Adipose tissue (tissue), 3 donors: ENCODE results near the gene ALDH1A1. TPM values are rescaled to one million over a fixed set of nuclear protein-coding genes. Genes with fewer than 3 reads are reported as not detected.
"Not testable (repeated sequence)": the region's sequence is repeated elsewhere in the genome, so short reads cannot be mapped to it uniquely, and the experiment has no call there.

Experiments
- H3K27ac ChIP-seq: one replicate; pipeline ENCODE4 v1.5.1; 2013; ENCODE audit warnings: low read depth, low read length
- WGBS, 3 donors: extraction: QIAGEN DNeasy Blood & Tissue Kit; methylation state at CpG; one replicate each; pipeline ENCODE4 v1.1.7; 2013; 5-methylcytosine and 5-hydroxymethylcytosine counted together
- polyA plus RNA-seq, 3 donors: library from polyadenylated mRNA; stranded (reverse); fragments of 200-250 nt; gene quantifications; one replicate each; pipeline ENCODE4 v1.2.3, GENCODE V29; 2013
- donor health status: healthy with polysubstance abuse.
- donor health status: Bipolar disorder and iron deficiency.
- donor health status: healthy.

ALDH1A1 gene
- polyA plus RNA-seq, 3 donors = 69.0 to 182 (median 115) TPM

DNA sequence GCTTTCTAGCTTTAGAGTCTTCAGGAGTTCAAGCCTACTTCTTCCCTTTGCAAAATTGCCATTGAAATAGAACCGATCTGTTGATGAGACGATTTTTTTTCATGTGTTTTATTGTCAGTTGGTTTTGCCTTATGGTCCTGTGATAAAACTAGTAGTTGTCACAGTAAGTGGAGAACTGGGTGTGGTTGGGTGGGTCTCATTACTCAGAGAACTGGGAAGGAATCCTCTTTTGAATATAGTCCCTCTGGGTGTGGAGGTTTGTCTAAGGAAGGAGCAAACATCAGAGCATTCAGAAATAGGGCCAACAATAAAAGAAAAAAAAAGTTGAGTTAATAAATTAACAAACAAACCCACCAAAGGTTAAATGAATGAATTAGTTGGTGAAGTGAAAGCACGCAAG is 69.0 kb downstream of the ALDH1A1 start:
- 80 to 95% (median 88%) methylated on average over 3 of the region's 3 CpGs for WGBS, 3 donors
- H3K27ac ChIP-seq = no peak overlapping the region

GRCh38 chr9:72882117-72882775 is 70.6 kb downstream of the ALDH1A1 start:
- no peak overlapping the region for H3K27ac ChIP-seq
- 82 to 92% (median 91%) methylated on average over 6 of the region's 6 CpGs for WGBS, 3 donors

GRCh38 chr9:72880821-72881220 is 72.0 kb downstream of the ALDH1A1 start:
- H3K27ac ChIP-seq = no peak overlapping the region
- 51 to 87% (median 71%) methylated on average over 2 of the region's 2 CpGs for WGBS, 3 donors

GRCh38 chr9:72875221-72875620 is 77.6 kb downstream of the ALDH1A1 start:
- no peak overlapping the region for H3K27ac ChIP-seq

DNA sequence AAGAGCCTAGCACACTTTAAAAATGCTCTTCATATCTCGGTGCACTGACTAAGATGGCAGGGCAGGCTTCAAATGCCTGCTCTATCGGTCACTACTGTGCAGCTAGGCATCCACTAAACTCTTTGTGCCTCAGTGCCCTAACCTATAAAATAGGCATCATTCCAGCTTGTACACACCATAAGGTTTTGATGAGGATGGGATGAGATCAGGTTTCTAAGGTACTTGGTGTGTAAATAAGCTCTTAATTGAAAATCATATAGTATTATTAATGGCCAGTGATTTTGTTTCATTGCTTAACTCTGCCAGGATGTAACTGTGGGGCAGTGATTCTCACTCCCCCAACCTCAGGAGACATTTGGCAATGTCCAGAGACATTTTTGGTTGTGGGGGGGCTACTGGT is 78.5 kb downstream of the ALDH1A1 start:
- no peak overlapping the region for H3K27ac ChIP-seq
- 92 to 95% (median 95%) methylated on average over 2 of the region's 2 CpGs for WGBS, 3 donors

- 27 to 64% (median 46%) methylated on average over 1 of the region's 1 CpG for WGBS, 3 donors
- H3K27ac ChIP-seq = no peak overlapping the region
Observed at GRCh38 chr9:72873456-72873855, 79.4 kb downstream of the ALDH1A1 start.

DNA sequence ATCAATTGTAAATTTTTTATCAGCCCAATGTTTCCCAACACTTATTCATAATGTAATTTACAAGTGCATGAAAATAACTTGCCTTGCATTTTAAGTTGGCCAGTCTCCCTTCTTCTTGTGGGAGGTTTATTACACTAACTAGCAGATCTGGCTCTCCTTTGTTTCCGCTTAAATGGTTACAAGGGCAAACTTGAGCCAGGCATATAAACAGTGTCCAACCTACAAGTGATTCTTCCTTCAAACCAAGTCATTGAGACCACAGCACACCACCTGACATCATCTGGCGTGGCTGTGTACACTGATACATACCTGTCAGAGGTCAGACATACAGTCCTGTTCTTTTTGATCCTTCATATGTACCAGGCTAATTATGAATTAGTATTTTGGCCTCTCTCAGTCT is 80.1 kb downstream of the ALDH1A1 start:
- WGBS, 3 donors = 73 to 82% (median 77%) methylated on average over 2 of the region's 2 CpGs
- no peak overlapping the region for H3K27ac ChIP-seq

- WGBS, 3 donors = 42 to 53% (median 43%) methylated on average over 3 of the region's 3 CpGs
- H3K27ac ChIP-seq = no peak overlapping the region
Observed at GRCh38 chr9:72871685-72872084, 81.2 kb downstream of the ALDH1A1 start.

DNA sequence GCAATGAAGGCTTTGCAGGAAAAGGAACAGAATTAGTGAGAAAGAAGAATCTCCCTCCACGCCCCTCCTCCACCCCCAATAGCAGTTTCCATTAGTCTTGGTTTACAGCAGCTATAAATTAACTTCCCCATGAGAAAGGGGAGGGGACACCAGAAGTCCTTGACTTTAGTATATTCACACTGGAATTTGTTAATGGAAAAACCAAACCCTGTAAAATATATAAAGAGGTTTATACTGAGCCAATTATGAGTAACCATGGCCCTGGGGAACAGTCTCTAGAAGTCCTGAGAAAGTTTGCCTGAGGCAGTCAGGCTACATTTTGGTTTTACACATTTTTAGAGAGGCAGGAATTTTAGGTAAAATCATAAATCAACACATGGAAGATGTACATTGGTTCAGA is 88.5 kb downstream of the ALDH1A1 start:
- 85 to 100% (median 90%) methylated on average over 1 of the region's 1 CpG for WGBS, 3 donors
- no peak overlapping the region for H3K27ac ChIP-seq

- no peak overlapping the region for H3K27ac ChIP-seq
- WGBS, 3 donors = 36 to 54% (median 51%) methylated on average over 4 of the region's 4 CpGs
Observed at GRCh38 chr9:72863456-72864094, 89.3 kb downstream of the ALDH1A1 start.

DNA sequence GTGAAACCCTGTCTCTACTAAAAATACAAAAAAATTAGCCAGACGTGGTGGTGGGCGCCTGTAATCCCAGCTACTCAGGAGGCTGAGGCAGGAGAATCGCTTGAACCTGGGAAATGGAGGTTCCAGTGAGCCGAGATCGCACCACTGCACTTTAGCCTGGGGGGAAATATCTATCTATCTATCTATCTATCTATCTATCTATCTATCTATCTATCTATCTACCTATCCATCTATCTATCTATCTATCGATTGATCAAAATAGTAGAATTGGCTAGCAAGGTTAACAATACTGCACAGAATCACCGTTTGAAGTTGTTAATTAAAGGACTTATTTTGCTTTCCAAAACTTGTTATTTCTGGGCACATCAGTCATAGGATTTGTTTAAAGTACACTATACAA is 90.1 kb downstream of the ALDH1A1 start:
- 91 to 96% (median 95%) methylated on average over 7 of the region's 7 CpGs for WGBS, 3 donors
- H3K27ac ChIP-seq = not testable (repeated sequence)

- 26 to 42% (median 39%) methylated on average over 5 of the region's 5 CpGs for WGBS, 3 donors
- no peak overlapping the region for H3K27ac ChIP-seq
Observed at GRCh38 chr9:72858089-72858912, 94.6 kb downstream of the ALDH1A1 start.

DNA sequence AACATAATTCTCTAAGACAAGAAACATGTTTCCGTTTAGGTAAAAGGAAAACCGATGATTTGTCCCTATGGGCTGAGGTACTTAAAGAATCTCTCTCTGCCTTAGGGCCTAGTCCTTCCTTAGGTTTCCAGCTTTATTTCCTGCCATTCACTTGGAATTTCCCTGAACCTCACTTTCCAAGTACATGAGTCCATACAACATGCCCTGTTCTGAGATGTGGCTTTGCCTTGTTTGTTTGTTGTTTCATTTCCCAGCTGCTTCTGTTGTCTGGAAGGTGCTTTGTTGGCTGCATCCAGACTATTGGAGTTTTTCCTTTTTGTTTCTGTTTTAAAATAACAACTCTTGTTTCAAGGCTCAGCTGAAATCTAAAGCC is 95.2 kb downstream of the ALDH1A1 start:
- WGBS, 3 donors = 86 to 92% (median 89%) methylated on average over 2 of the region's 2 CpGs
- no peak overlapping the region for H3K27ac ChIP-seq

GRCh38 chr9:72856972-72857623 is 95.8 kb downstream of the ALDH1A1 start:
- 47 to 51% (median 48%) methylated on average over 8 of the region's 8 CpGs for WGBS, 3 donors
- no peak overlapping the region for H3K27ac ChIP-seq

DNA sequence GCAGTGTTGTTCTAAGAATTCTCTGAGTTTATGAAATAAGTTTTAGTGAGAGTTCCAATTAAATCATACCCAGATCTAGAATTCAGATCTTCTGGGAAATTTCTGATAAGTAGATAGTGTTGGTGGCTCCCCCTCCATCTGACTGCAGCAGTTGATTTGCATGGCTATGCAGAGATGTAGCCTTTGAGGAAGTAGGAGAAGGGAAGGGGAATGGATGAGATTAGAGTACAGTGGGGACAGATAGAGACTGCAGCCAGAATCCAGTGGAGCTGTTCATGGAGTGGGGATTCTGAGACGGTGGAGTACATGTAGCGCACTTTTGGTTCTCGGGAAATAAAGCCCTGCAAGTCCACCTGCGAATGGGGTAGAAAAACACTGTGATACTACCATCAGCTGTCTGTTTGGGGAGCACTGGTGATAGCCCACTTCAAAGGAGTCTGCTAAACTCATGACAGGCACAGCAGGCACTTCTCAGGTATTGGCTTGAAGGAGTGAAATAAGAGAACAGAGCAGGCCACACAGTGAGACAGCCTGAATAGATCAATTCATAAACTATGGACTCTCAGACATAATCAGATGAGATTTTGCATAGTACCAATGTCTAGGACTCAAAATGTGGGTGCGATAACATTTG is 96.8 kb downstream of the ALDH1A1 start:
- 82 to 93% (median 90%) methylated on average over 5 of the region's 5 CpGs for WGBS, 3 donors
- H3K27ac ChIP-seq = no peak overlapping the region

- H3K27ac ChIP-seq = no peak overlapping the region
- WGBS, 3 donors = 97 to 99% (median 98%) methylated on average over 1 of the region's 1 CpG
Observed at GRCh38 chr9:72855321-72855720, 97.5 kb downstream of the ALDH1A1 start.
